GM21447 (cell line): ENCODE measurements around the gene TBXA2R.
"Not testable (repeated sequence)": the region's sequence is repeated elsewhere in the genome, so short reads cannot be mapped to it uniquely, and the experiment has no call there.

Experiments
- ATAC-seq: cut with Tn5 transposase; IDR thresholded peaks from one replicate; pipeline ENCODE4 v1.9.1; 2021; ENCODE audit not compliant: unreplicated experiment

TBXA2R gene

DNA sequence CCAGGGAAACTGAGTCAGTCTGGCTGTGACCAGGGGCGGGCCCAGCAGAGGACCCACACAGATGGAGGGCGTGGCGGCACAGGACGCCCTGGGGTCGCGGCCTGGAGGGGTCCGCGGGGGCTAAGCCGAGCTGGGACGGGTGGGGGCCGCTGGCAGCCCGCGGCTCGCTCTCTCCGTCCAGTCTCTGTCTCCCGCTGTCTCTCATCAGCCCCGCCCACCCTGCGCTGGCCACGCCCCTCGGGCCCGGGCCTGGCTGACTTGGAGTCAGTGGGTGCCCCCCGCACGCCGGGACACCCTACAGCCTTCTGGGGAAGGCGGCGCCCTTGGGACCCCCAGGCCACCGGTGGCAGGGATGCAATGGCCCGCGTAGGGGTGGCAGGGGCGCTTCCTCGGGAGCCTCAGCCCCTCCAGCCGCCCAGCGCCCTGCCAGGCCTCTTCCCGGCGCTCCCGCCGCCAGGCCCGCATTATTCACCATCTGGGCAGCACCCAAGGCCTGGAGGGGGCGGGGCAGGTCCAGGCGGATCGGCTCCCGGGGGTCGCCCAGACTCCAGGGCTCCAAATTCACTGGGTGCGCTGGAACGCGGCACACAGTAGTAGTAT, at the start of gene TBXA2R:
TSS of gene TBXA2R (minus strand) at position 186 of the 600 bp plus-strand sequence. CDS start 6,241 bp downstream, outside the sequence.
- no peak for ATAC-seq

DNA sequence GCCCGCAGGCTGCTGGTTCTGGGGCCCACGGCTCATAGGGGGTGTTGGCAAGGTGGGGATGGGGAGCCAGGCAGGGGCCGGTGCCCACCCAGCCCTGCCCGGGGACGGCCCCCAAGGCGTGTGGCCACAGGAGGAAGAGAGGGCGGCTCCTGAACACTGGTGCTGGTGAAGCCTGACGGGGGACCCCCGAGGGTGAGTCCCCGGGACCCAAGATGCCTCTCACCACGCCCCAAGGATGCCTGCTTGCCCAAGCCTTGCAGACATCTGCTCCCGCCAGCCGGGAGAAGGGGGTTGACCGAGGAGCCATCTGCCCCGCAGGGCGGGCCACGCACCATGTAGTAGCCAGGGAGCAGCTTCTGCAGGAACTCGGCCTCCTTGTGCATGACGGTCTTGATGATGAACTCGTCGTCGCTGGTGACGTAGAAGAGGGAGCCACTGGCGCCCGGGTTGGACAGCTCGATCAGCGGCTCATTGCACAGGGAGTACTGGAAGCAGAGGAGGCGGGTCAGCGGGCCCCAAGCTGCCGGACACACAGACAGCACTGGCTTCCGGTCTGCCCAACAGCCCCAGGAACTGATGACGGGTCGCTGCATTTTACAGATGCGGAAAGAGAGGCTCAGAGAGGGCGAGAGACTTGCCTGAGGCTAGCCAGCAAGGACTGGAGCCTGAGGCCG, 49.5 kb upstream of the TBXA2R start:
- ATAC-seq, result no peak

DNA sequence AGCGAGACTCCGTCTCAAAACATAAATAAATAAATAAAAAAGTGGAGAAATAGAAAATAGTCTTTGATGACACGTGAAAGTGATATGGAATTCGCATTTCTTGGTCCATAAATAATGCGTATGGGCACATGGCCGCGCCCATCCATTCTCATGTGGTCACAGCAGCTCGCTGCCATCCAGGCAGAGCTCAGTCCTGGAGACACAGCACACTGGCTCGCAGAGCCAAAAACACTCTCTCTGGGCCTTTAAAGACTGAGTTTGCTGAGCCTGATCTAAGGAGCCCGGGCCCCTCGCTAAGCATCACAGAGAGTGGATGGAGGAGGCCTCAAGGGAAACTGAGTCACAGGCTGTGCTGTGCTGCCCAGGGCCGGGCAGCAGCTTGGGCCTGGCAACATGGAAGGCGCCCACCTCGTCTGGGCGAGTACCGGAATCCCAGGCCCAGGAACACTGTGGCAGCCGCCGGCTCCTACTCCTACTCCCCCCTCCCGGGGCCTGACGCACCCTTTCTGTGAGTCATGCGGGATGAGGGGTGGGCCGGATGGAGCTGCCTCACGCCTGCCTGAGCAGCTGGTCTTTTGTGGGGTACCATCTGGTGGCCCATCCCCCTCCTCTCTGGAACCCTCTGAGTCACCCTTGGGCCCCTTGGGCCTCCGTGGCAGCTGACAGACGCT, 48.9 kb upstream of the TBXA2R start:
- ATAC-seq, result no peak

DNA sequence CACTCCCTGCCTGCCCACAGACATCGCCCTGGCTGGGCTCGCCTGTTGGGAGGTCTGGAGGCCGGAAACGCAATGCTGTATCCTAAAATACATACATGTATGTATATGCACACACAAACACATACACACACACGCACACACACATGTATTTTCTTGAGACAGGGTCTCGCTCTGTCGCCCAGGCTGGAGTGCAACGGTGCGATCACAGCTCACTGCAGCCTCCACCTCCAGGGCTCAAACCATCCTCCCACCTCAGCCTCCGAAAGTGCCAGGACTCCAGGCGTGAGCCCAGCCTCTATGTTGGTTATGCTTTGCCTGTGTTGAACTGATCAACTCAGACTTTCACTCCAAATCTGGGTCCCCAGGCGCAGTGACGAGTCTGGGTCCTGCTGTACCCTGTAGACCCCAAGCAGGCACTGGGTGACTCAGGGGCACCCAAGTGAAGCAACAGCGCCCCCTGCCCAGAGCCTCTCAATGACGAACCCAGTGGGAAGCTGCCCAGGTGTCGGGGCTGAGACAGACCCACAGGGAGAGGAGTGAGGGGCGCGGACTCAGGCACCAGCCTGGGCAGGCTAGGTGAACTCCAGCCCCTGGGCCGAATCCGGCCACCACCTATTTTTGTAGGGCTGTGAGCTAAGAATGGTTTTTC, 47.3 kb upstream of the TBXA2R start:
- ATAC-seq, result no peak

DNA sequence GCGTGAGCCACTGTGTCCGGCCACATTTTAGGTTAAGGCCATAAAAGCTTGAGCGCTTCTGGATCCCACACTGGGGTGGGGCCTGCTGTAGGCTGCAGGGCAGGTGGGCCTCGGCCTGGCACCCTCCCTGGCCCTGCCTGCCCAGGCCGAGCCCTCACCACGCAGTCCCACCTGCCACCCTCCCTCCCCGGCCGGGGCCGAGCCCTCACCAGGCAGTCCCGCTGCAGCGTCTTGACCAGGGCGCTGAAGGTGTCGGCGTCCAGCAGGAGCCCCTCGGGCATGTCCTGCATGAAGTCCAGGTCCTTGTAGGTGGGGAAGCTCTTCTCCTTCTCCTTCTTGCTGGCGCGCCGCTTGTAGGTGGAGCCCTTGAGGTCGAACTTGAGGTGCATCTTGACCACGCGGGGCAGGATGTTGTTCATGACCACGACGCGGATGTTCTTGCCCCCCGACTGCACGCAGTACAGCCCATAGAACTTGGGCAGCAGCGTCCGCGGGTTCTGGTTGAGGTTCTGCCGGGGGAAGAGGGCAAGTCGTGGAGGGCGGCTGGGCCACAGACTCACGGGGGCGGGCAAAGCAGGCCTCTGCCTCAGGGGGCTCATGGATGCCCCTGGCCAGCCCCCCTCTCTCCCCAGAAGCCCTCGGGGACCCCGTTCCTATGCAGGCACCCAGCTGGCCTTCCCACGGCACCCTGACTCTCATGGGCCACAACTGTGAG, 46.6 kb upstream of the TBXA2R start:
- no peak for ATAC-seq

DNA sequence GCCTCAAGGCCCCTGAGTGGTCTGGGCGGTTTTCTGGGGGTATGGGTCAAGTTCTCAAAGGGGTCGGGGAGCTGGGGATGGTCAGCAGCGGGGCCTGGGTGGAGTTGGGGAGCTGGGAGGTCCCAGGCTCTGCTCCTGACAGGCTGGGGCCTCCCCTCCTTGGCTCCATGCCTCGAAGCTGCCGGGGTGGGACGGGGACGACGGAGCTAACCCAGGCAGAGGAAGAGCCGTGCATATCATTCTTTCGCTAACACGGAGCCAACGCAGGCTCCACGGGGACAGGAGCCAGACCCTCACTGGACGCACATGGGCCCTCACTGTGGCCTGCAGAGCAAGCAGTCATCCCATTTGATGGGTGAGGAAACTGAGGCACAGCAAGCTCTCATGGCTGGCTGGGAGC, 45.7 kb upstream of the TBXA2R start:
- ATAC-seq, result no peak

DNA sequence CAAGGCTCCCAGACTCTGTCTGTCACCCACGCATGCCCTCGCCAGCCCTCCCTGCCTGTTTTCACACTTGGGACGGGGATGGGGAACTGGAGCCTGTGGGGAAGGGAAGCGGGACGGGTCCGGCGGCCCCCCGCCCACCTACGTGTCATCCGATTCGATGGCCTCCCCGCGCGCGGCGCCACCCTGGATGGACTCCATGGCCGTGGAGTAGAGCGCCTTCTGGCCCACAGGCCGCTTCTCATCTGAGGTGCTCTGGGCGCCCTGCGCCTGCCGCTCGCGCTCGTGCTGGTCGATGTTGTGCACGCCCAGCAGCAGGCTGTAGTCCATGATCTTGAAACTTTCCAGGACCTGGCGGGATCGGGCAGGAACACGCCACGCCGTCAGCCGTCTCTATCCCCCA, 45.0 kb upstream of the TBXA2R start:
- ATAC-seq, result no peak

DNA sequence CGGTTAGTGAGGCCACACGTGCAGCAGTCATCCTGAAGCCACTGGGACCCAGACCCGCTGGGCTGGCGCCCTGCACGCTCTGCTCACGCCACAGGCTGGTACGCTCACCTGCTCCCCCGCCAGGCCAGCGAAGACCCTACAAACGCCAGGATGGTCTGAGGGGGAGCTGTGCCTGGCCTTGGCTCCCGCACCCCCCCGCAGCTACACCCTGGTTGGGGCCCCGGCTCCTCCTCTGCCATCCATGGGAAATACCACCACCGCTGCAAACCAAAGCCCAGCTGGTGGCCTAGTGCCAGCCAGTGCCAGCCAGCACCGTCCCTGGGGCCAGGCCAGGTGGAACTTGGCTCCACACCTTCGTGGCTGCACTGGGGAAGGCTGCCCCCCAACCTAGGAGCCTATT, 43.2 kb upstream of the TBXA2R start:
- ATAC-seq, result no peak

DNA sequence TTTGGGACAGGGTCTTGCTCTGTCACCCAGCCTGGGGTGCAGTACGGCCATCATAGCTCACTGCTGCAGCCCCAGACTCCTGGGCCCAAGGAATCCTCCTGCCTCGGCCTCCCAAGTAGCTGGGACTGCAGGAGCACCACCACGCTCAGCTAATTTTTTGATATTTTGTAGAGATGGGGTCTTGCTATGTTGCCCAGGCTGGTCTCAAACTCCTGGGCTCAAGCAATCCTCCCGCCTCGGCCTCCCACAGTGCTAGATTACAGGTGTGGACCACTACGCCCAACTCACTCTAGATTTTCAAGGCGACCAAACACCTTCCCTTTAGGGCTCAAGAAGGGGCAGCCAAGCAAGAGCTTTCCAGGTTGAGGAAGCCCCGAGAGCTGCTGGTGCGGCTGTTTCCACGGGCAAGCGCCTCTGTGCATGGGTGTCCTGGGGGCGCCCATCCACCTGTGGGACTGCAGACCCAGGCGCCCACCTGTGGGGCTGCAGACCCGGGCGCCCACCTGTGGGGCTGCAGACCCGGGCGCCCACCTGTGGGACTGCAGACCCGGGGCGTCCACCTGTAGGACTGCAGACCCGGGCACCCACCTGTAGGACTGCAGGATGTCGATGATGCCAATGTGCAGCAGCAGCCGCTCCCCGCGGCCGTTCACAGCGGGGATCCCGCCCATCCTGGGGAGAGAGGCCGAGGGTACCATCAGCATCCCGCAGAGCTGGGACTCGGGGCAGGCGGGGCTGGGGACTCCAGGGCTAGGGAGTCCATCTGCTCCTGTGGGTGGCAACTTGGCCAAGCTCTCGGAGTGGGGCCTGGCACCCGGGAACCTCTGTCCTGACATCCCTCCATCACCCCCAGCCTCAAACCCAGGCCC, 41.6 kb upstream of the TBXA2R start:
- ATAC-seq, result no peak

DNA sequence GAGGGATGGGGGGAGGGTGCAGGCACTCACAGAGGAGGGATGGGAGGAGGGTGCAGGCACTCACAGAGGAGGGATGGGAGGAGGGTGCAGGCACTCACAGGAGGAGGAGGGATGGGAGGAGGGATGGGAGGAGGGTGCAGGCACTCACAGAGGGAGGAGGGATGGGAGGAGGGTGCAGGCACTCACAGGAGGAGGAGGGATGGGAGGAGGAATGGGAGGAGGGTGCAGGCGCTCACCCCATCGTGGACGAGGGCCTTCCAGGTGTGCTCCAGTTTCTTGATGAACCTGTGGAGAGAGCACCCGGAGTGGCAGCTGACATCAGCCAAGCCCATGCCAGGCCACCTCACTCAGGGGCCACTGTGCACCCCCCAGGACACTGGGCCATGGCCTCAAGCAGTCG, 40.4 kb upstream of the TBXA2R start:
- ATAC-seq, result not testable (repeated sequence)

DNA sequence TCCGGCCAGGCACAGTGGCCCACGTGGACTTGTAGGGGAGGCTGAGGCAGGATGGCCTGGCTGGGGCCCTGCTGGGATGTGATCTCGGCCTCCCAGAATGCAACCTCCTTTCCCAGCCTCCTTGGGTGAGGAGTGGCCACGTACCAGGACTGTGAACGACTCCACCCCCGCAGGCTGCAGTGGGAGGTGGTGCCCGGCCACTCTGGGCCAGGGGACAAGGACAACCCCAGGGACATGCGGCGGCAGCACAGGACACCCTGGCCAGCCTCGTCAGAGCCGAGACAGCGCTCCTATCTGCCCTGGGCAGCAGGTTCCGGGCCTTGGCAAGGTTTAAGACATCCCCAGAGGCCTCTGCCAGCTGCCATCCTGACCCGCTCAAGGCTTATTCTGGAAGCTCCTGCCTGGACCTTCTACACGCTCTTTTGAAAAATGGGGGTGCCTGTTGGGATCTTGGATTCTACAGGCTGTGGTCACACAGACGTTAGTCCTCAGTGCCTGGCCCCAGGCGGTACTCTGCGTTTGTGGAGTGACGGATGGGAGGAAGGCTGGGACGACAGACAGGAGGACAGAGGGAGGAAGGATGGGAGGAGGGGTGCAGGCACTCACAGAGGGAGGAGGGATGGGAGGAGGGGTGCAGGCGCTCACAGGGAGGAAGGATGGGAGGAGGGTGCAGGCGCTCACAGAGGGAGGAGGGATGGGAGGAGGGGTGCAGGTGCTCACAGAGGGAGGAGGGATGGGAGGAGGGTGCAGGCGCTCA, 39.8 kb upstream of the TBXA2R start:
- no peak for ATAC-seq

DNA sequence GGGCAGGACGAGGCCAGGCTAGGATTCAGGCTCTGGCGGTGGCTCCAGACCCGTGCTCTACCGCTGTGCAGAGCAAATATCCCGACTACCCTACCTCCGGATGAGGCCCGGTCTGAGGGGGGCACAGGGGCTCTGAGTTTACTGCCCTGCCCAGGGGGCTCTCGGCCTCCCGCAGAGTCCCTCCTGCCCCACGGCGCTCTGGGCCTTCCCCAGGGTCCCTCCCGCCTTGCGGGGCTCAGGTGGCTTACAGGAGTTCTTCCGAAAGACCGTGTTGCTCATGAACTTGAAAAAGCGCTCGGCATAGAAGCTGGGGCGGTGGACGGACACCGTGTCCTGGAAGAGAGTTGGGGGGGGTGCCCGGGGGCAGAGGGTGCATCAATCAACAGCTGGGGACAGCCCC, 39.1 kb upstream of the TBXA2R start:
- no peak for ATAC-seq

DNA sequence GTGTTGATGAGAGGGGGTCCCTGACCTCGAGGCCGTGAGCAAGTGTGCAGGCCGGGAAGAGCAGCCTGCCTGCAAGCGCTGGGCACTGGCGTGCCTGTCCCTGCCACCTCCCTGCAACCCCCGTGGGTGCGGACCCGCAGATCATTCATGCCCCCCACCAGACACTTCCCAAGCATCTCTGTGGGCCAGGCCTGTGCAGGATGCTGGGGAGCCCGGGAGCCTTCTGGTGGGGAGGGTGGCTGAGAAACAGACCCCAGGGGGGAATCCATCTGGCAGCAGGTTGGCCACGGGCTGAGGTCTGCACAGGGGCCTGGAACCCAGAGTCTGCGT, 38.4 kb upstream of the TBXA2R start:
- no peak for ATAC-seq

DNA sequence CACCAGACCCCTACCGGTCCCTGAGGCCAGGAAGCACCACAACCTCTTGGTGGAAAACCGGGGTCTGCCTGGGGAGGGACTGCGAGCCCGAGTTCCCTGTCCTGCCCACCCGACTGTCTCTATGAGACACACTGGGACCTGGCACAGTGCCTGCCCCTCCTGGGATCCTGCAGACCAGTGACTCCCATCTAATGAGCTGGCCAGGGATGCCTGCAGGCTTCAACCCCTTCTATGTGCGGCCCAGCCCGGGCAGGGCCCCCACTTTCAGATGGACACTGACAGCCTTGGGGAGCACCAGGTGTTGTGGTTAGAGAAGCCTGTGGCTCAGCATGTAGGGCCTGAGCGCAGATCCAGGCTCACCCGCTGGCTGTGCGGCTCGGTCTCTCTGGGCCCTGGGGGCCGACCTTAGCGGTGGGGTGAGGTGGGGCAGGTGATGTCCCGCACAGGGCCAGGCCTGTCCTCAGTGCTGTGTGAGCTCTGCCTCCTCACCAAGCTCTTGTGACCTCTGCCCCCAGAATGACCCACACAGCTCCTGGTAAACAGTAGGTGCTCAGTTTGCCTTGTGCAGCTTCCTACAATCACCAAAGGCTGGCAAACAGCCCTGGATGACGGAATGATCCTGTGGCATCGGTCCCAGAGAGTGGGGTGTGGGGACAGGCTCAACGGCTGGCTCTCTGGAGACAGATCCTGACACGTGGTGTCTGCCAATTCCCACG, 37.8 kb upstream of the TBXA2R start:
- no peak for ATAC-seq

DNA sequence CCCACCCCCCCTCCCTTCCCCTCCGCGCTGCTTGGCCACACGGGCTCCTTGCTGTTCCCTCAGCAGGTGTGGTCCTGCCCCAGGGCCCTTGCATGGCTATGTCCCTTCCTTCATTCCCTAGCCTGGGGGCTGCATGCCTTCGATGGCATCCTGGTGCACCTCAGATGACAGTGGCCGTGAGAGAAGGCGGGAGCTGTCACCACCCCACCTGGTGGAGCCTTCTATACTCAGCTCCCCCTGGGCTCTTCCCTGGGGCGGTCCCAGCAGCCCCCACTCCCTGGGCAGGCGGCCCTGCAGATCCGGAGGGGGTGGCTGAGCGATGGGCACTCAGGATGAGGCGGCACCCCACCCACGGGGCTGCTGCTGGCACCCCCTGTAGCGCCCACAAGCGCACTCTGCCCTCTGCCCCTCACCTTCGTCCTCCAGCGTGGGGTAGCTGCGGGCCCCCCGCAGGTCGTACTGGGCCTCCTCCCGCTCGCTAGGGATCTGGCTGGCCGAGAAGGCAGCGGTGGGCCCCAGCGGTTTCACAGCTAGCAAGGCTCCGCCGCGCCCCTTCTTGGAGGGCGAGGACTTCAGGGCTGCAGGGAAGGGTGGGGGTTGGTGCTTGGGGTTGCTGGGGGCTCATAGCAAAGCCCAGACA, 37.1 kb upstream of the TBXA2R start:
- ATAC-seq, result no peak

DNA sequence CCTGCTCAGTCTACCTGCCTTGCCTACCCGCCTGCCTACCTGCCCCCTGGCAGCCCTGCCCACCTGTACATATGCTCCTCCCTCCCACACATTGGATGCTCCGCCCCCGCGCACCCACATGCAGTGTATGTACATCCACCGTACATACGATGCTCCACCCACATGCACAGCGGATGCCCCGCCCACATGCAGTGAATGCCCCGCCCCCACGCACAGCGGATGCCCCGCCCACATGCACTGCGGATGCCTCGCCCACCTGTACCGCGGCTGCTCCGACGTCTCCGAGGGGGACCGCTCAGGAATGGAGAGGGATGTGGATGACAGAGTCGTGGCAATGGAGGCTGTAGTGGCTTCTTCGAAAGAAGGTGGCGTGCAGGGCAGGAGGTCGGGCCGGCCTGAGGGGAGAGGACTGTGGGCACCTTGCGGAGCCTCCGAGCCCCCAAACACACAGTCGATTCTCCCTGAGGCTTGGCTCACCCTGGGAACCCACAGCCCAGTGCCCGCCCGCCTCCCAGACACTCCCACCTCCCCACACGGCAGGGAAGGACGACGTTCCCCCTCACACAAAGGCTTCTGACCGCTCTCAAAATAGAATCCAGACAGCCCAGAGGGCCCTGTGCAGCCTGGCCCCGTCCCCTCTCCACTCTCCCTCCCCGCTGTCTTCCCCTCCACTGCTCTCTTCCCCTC, 36.5 kb upstream of the TBXA2R start:
- ATAC-seq, result no peak

DNA sequence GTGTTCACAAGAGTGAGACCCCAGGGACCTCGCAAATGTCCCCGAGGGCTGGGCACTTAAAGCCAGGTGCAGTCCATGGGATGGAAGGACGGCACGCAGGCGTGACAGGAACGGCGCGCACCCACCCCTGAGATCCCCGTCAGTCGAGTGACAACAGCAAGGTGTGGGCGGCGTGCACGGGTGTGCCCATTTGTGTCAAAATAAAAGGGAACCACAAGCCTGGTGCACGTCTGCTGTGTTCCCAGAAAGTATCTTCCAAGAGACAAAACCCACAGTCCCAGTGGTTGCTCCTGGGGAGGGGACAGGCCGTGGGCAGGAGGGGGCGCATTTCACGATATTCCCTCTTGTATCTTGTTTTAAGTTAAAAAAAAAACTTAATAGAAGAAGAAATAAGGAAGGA, 35.6 kb upstream of the TBXA2R start:
- ATAC-seq, result no peak
